Vagina (tissue), 2 donors: Measurements from ENCODE around the gene VSIG1.

ENCODE experiments used
- POLR2A ChIP-seq, 2 donors: fragments of 450-650 bp; IDR thresholded peaks; one replicate each; pipeline ENCODE4 v1.6.1; 2017; ENCODE audit warnings: antibody characterized with exemption in 2 of 2, mild to moderate bottlenecking in 2 of 2, moderate library complexity in 2 of 2
- POLR2AphosphoS5 ChIP-seq, 2 donors: sonication (generic); formaldehyde crosslinking; IDR thresholded peaks; one replicate each; pipeline ENCODE4 v1.9.0; 2017; ENCODE audit warnings: antibody characterized with exemption in 2 of 2, mild to moderate bottlenecking in 2 of 2, low read depth in 1 of 2; ENCODE audit not compliant: insufficient read depth in 1 of 2

GRCh38 chrX:108033890-108034289 is 11.0 kb upstream of the VSIG1 start:
- TF ChIP-seq POLR2AphosphoS5 (IDR thresholded peaks at IDR 0.05; ENCODE audit: insufficient read depth in 1 of 2, low read depth in 1 of 2): no peak
- no peak for TF ChIP-seq POLR2A (IDR thresholded peaks at IDR 0.05)
